ENCODE data around the gene FZR1. TPM values are rescaled to one million over a fixed set of nuclear protein-coding genes. Genes with fewer than 3 reads are reported as not detected.

The FZR1 gene
- total RNA-seq, result 10 to 100 TPM; 29.6 to 33.8 TPM

- ATAC-seq (ENCODE audit: insufficient number of reproducible peaks, low FRiP score, low read depth) (peak; percentile 84), DNase-seq (ENCODE audit: low spot score) (peak; percentile 97)
- no peaks in the 10 kb centered on the region for H3K9me3 ChIP-seq
- H3K27ac ChIP-seq, result peak within 1 kb of the TSS; percentile 59 to 68
- H3K27me3 ChIP-seq (replicated peaks; ENCODE audit: insufficient read depth), result no peaks in the 10 kb centered on the region
- peak within 1 kb of the TSS; percentile 91 for H3K4me3 ChIP-seq
- peaks cover 11% of the 10 kb centered on the region for H3K36me3 ChIP-seq
- H3K4me1 ChIP-seq (ENCODE audit: control insufficient read depth in 1 of 2, low read depth in 2 of 2), result peaks cover 3 to 16% of the 10 kb centered on the region in 2 donors
- no peak for TF ChIP-seq CTCF (IDR thresholded peaks at IDR 0.05)
Measured at GRCh38 chr19:3505598-3506383, at the start of gene FZR1. Gene FZR1 (plus strand): TSS chr19:3506311. CDS start chr19:3522990, 16,679 bp downstream.

GRCh38 chr19:3456925-3457527, 49.1 kb upstream of the FZR1 start:
- Histone ChIP-seq H3K27ac (peak overlapping the region; percentile 94 to 98), H3K36me3 (peaks cover 48% of the 10 kb centered on the region), H3K27me3 (replicated peaks; ENCODE audit: insufficient read depth) (no peaks in the 10 kb centered on the region), H3K4me3 (no peak overlapping the region), H3K4me1 (ENCODE audit: control insufficient read depth in 1 of 2, low read depth in 2 of 2) (peaks cover 30 to 52% of the 10 kb centered on the region in 2 donors), H3K9me3 (no peaks in the 10 kb centered on the region)
- DNase-seq (ENCODE audit: low spot score) (no peak), ATAC-seq (ENCODE audit: insufficient number of reproducible peaks, low FRiP score, low read depth) (no peak)
- TF ChIP-seq CTCF (IDR thresholded peaks at IDR 0.05), result no peak

- TF ChIP-seq CTCF (IDR thresholded peaks at IDR 0.05), result no peak
- ATAC-seq (ENCODE audit: insufficient number of reproducible peaks, low FRiP score, low read depth) (no peak), DNase-seq (ENCODE audit: low spot score) (no peak)
- Histone ChIP-seq H3K4me1 (ENCODE audit: control insufficient read depth in 1 of 2, low read depth in 2 of 2) (peaks cover 30 to 53% of the 10 kb centered on the region in 2 donors), H3K9me3 (no peaks in the 10 kb centered on the region), H3K27me3 (replicated peaks; ENCODE audit: insufficient read depth) (no peaks in the 10 kb centered on the region), H3K36me3 (peaks cover 45% of the 10 kb centered on the region), H3K27ac (peak overlapping the region; percentile 94 to 98), H3K4me3 (peak overlapping the region; percentile 26)
Measured at GRCh38 chr19:3457528-3458228, 48.4 kb upstream of the FZR1 start.

GRCh38 chr19:3458229-3459088, 47.7 kb upstream of the FZR1 start:
- ATAC-seq (ENCODE audit: insufficient number of reproducible peaks, low FRiP score, low read depth) (no peak), DNase-seq (ENCODE audit: low spot score) (no peak)
- H3K9me3 ChIP-seq, result no peaks in the 10 kb centered on the region
- peak overlapping the region; percentile 94 to 98 for H3K27ac ChIP-seq
- TF ChIP-seq CTCF (IDR thresholded peaks at IDR 0.05), result no peak
- no peaks in the 10 kb centered on the region for H3K27me3 ChIP-seq (replicated peaks; ENCODE audit: insufficient read depth)
- peak overlapping the region; percentile 50 for H3K4me3 ChIP-seq
- peaks cover 43% of the 10 kb centered on the region for H3K36me3 ChIP-seq
- peaks cover 30 to 60% of the 10 kb centered on the region in 2 donors for H3K4me1 ChIP-seq (ENCODE audit: control insufficient read depth in 1 of 2, low read depth in 2 of 2)
